Neural cell (in vitro differentiated cells): ENCODE results near the gene CTNNA1. TPM values are rescaled to one million over a fixed set of nuclear protein-coding genes. Genes with fewer than 3 reads are reported as not detected.

Experiments used
- H2AFZ ChIP-seq: fragments of 200-600, 300-800 bp; sonication (generic), shearing (Covaris generic); 2 replicates; pipeline ENCODE4 v1.6.0; 2014; ENCODE audit warnings: low read depth, mild to moderate bottlenecking, antibody characterized with exemption, low read length, moderate library complexity
- H3F3A ChIP-seq: fragments of 200-600 bp; shearing (Covaris generic); 2 replicates; pipeline ENCODE4 v1.6.1; 2016; ENCODE audit warnings: mild to moderate bottlenecking, moderate library complexity, mixed read lengths, antibody characterized with exemption, low read length; ENCODE audit not compliant: insufficient read depth, poor library complexity, severe bottlenecking
- H3K27ac ChIP-seq: fragments of 200-600, 300-800 bp; sonication (generic), shearing (Covaris generic); 2 replicates; pipeline ENCODE4 v1.5.1; 2014; ENCODE audit warnings: mild to moderate bottlenecking, low read length, moderate library complexity
- H3K27me3 ChIP-seq: fragments of 300-800, 200-600 bp; sonication (generic), shearing (Covaris generic); 2 replicates; pipeline ENCODE4 v1.6.0; 2014; ENCODE audit warnings: mild to moderate bottlenecking, low read depth, low read length, moderate library complexity; ENCODE audit not compliant: insufficient read depth
- H3K36me3 ChIP-seq: fragments of 300-800, 200-600 bp; sonication (generic), shearing (Covaris generic); 2 replicates; pipeline ENCODE4 v1.5.1; 2014; ENCODE audit warnings: mild to moderate bottlenecking, antibody characterized with exemption, low read length, moderate library complexity; ENCODE audit not compliant: insufficient read depth
- H3K4me2 ChIP-seq: fragments of 300-800, 200-600 bp; sonication (generic), shearing (Covaris generic); 2 replicates; pipeline ENCODE4 v1.6.0; 2014; ENCODE audit warnings: mild to moderate bottlenecking, low read length
- H3K4me3 ChIP-seq: fragments of 300-800, 200-600 bp; sonication (generic), shearing (Covaris generic); 2 replicates; pipeline ENCODE4 v1.5.1; 2014; ENCODE audit warnings: mild to moderate bottlenecking, low read length, moderate library complexity
- H3K79me2 ChIP-seq: fragments of 200-600 bp; shearing (Covaris generic); replicated peaks from 2 replicates; pipeline ENCODE4 v1.6.0; 2014; ENCODE audit warnings: mild to moderate bottlenecking, low read length, moderate library complexity; ENCODE audit not compliant: insufficient read depth
- H3K9ac ChIP-seq: fragments of 300-800, 200-600 bp; sonication (generic), shearing (Covaris generic); 2 replicates; pipeline ENCODE4 v1.6.1; 2016; ENCODE audit warnings: mild to moderate bottlenecking, low read length, mixed read lengths
- H3K9me2 ChIP-seq: fragments of 200-600 bp; shearing (Covaris generic); 2 replicates; pipeline ENCODE4 v1.6.1; 2016; ENCODE audit warnings: mild to moderate bottlenecking, low read length, mixed read lengths; ENCODE audit not compliant: insufficient read depth
- H3K9me3 ChIP-seq: fragments of 200-600, 300-800 bp; sonication (generic), shearing (Covaris generic); 2 replicates; pipeline ENCODE4 v1.6.1; 2016; ENCODE audit warnings: mild to moderate bottlenecking, mixed run types, low read length, moderate library complexity, mixed read lengths
- H4K20me1 ChIP-seq: fragments of 200-600 bp; shearing (Covaris generic); 2 replicates; pipeline ENCODE4 v1.6.1; 2016; ENCODE audit warnings: mild to moderate bottlenecking, mixed run types; ENCODE audit not compliant: insufficient read depth
- EP300 ChIP-seq: fragments of 450-650 bp; conservative IDR thresholded peaks from 2 replicates; pipeline ENCODE4 v1.6.1; 2014; ENCODE audit warnings: antibody characterized with exemption, mild to moderate bottlenecking, moderate library complexity; ENCODE audit not compliant: poor library complexity, severe bottlenecking
- EZH2 ChIP-seq: fragments of 200-600, 300-800 bp; shearing (Covaris generic), sonication (generic); IDR thresholded peaks from 2 replicates; pipeline ENCODE4 v1.6.1; 2014; ENCODE audit warnings: antibody characterized with exemption, low read length, borderline replicate concordance, mild to moderate bottlenecking; ENCODE audit not compliant: insufficient read depth, poor library complexity, severe bottlenecking
- MXI1 ChIP-seq: fragments of 450-650 bp; conservative IDR thresholded peaks from 2 replicates; pipeline ENCODE4 v1.6.1; 2014; ENCODE audit warnings: antibody characterized with exemption, mild to moderate bottlenecking; ENCODE audit not compliant: poor library complexity, severe bottlenecking
- POLR2AphosphoS5 ChIP-seq: IDR thresholded peaks from 2 replicates; pipeline ENCODE4 v1.6.1; 2012
- RAD21 ChIP-seq: fragments of 450-650 bp; conservative IDR thresholded peaks from 2 replicates; pipeline ENCODE4 v1.6.1; 2014; ENCODE audit warnings: antibody characterized with exemption, mild to moderate bottlenecking, moderate library complexity
- SMC3 ChIP-seq: fragments of 450-650 bp; conservative IDR thresholded peaks from 2 replicates; pipeline ENCODE4 v1.6.1; 2014; ENCODE audit warnings: antibody characterized with exemption, mild to moderate bottlenecking, moderate library complexity; ENCODE audit not compliant: poor library complexity
- TAF1 ChIP-seq: IDR thresholded peaks from 2 replicates; pipeline ENCODE4 v1.6.1; 2012; ENCODE audit warnings: low read depth
- polyA plus RNA-seq: library from polyadenylated mRNA; depleted of rRNA; stranded (reverse); fragments of >200 nt; gene quantifications from 2 replicates; pipeline ENCODE4 v1.2.3, GENCODE V29; 2014
- TF ChIP-seq, protein P1 (sequence below): fragments of 450-650 bp; IDR thresholded peaks from 2 replicates; pipeline ENCODE4 v1.5.1; 2014; ENCODE audit warnings: antibody characterized with exemption, mild to moderate bottlenecking, moderate library complexity; ENCODE audit not compliant: poor library complexity, severe bottlenecking
- TF ChIP-seq, protein P2 (sequence below): IDR thresholded peaks from 2 replicates; pipeline ENCODE4 v1.6.1; 2012; ENCODE audit warnings: borderline replicate concordance

Gene CTNNA1
- polyA plus RNA-seq, 1 donor from 2014 or later = 87.9 TPM

DNA sequence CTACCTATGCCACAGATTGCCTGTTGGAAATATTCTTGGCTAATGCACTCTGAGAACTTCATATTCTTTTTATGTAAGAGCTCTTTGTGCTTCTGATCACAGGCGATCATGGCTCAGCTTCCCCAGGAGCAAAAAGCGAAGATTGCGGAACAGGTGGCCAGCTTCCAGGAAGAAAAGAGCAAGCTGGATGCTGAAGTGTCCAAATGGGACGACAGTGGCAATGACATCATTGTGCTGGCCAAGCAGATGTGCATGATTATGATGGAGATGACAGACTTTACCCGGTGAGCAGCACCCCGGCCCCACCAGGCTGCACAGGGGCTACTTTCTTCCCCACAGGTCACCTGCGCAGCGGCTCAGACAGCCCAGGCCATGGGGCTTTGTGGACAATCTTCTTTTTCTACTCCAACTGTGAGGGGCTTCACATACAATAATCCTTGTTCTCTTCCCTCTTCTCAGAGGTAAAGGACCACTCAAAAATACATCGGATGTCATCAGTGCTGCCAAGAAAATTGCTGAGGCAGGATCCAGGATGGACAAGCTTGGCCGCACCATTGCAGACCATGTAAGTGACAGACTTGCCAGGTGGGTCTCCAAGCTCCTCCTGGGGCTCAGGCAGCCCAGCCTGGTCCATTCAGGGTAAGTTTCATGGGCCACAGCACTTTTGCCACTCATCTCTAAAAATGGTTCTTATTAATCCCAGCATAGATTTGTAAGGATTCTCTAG, 177.3 kb downstream of the CTNNA1 start:
- Histone ChIP-seq H3K9ac (no peak overlapping the region), H2AFZ (no peak overlapping the region), H3K9me2 (no peaks in the 10 kb centered on the region), H3K4me2 (no peak overlapping the region), H4K20me1 (no peaks in the 10 kb centered on the region), H3K79me2 (no peaks in the 10 kb centered on the region), H3F3A (no peaks in the 10 kb centered on the region), H3K36me3 (no peaks in the 10 kb centered on the region), H3K4me3 (no peak overlapping the region), H3K9me3 (no peaks in the 10 kb centered on the region), H3K27ac (no peak overlapping the region), H3K27me3 (no peaks in the 10 kb centered on the region)
- TF ChIP-seq EP300 (no peak), POLR2AphosphoS5 (no peak)
- TF ChIP-seq, protein P1, sequence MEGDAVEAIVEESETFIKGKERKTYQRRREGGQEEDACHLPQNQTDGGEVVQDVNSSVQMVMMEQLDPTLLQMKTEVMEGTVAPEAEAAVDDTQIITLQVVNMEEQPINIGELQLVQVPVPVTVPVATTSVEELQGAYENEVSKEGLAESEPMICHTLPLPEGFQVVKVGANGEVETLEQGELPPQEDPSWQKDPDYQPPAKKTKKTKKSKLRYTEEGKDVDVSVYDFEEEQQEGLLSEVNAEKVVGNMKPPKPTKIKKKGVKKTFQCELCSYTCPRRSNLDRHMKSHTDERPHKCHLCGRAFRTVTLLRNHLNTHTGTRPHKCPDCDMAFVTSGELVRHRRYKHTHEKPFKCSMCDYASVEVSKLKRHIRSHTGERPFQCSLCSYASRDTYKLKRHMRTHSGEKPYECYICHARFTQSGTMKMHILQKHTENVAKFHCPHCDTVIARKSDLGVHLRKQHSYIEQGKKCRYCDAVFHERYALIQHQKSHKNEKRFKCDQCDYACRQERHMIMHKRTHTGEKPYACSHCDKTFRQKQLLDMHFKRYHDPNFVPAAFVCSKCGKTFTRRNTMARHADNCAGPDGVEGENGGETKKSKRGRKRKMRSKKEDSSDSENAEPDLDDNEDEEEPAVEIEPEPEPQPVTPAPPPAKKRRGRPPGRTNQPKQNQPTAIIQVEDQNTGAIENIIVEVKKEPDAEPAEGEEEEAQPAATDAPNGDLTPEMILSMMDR = no peak

DNA sequence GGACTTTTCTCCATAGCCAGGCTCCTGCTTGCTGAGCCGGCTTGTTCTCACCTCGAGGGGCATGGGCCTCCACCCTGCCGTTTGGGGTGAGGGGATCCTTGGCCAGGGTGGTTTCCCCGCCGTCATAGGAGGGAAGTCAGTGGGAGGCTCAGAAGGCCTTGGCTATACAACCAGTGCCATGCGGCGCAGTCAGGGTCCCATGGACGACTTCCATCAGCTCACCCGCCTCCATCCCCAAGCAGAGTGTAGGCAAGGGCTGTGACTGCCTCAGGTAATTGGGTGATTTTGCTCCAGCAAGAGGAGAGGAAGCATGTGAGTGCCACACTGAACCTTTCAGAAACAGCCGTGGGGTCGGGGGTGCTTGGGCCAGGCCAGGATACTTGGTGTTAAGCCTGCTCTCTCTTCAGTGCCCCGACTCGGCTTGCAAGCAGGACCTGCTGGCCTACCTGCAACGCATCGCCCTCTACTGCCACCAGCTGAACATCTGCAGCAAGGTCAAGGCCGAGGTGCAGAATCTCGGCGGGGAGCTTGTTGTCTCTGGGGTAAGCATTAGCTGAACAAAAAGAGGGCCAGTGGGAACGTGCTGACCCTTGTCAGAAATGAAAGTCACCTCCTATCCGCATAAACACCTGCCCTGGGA, 179.1 kb downstream of the CTNNA1 start:
- H3F3A ChIP-seq = no peaks in the 10 kb centered on the region
- H3K9ac ChIP-seq = no peak overlapping the region
- H3K27me3 ChIP-seq = no peaks in the 10 kb centered on the region
- H3K36me3 ChIP-seq = no peaks in the 10 kb centered on the region
- no peaks in the 10 kb centered on the region for H4K20me1 ChIP-seq
- no peak overlapping the region for H2AFZ ChIP-seq
- no peak overlapping the region for H3K4me2 ChIP-seq
- no peaks in the 10 kb centered on the region for H3K79me2 ChIP-seq
- no peak for TF ChIP-seq EZH2
- no peak for TF ChIP-seq TAF1
- TF ChIP-seq MXI1 = no peak
- TF ChIP-seq POLR2AphosphoS5 = no peak
- TF ChIP-seq, protein P1 = no peak
- TF ChIP-seq RAD21 = no peak
- TF ChIP-seq EP300 = no peak
- TF ChIP-seq SMC3 = no peak
- TF ChIP-seq, protein P2, sequence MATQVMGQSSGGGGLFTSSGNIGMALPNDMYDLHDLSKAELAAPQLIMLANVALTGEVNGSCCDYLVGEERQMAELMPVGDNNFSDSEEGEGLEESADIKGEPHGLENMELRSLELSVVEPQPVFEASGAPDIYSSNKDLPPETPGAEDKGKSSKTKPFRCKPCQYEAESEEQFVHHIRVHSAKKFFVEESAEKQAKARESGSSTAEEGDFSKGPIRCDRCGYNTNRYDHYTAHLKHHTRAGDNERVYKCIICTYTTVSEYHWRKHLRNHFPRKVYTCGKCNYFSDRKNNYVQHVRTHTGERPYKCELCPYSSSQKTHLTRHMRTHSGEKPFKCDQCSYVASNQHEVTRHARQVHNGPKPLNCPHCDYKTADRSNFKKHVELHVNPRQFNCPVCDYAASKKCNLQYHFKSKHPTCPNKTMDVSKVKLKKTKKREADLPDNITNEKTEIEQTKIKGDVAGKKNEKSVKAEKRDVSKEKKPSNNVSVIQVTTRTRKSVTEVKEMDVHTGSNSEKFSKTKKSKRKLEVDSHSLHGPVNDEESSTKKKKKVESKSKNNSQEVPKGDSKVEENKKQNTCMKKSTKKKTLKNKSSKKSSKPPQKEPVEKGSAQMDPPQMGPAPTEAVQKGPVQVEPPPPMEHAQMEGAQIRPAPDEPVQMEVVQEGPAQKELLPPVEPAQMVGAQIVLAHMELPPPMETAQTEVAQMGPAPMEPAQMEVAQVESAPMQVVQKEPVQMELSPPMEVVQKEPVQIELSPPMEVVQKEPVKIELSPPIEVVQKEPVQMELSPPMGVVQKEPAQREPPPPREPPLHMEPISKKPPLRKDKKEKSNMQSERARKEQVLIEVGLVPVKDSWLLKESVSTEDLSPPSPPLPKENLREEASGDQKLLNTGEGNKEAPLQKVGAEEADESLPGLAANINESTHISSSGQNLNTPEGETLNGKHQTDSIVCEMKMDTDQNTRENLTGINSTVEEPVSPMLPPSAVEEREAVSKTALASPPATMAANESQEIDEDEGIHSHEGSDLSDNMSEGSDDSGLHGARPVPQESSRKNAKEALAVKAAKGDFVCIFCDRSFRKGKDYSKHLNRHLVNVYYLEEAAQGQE = no peak
- H3K9me3 ChIP-seq = no peaks in the 10 kb centered on the region
- H3K27ac ChIP-seq = no peak overlapping the region
- no peaks in the 10 kb centered on the region for H3K9me2 ChIP-seq
- no peak overlapping the region for H3K4me3 ChIP-seq
